ENCODE measurements around the gene PPP2R1A. TPM values are rescaled to one million over a fixed set of nuclear protein-coding genes. Genes with fewer than 3 reads are reported as not detected.

The PPP2R1A gene
- total and polyA plus RNA-seq, 2 of the 13 experiments (the other 11 are each of a cell fraction or from before 2014, with no cell fraction given) = 86.7 to 130 TPM

DNA sequence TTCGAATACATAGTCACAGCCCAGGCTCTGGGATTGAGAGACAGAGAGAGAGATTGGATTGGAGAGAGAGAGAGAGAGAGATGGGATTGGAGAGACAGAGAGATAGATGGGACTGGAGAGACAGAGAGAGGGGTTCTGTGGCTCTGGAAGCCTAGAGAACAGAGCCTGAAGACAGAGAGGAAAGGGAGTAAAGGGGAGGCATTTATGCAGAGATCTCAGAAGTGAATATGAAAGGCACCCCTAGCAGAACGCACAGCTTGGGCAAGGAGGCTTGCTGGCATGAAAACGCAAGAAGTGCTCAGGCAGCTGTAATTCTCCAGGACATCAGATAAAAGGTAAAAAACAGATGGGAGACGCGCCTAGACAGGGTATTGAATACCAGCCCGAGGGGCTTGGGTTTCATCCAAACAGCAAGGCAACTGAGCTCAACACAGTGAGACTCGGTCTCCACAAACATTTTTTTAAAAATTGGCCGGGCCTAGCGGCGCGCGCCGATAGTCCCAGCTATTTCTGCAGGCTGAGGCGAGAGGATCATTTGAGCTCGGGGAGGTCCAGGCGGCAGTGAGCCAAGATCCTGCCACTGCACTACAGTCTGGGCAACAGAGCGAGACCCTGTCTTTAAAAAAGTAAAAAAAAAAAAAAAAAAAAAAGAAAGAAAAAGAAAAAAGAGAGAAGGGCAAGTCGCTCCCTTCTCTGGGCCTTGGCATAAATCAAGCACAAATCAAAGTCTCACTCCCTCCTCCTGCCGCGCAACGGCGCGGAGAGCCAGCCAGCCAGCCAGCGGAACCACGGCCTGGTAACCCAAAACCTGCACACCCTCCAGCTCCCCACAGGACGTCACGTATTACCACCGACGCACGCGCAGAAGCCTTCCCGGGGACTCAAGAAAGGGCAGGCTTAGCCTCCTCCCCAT lies 774 bp upstream of the PPP2R1A start:
- H4K20me1 ChIP-seq (ENCODE audit: insufficient read depth, low read length) = 0 out of 2 replicates have a peak, but pooled peaks cover 3% of the 10 kb centered on the region
- peaks cover 0 to 10% of the 10 kb centered on the region in 2 experiments; a peak in 3 of 5 replicates for H3K36me3 ChIP-seq (replicated peaks in 1 of 2; ENCODE audit: control insufficient read depth in 1 of 2, insufficient read depth in 2 of 2, low read length in 2 of 2)
- ChIA-PET POLR2A (interaction anchor here (0.7 to 1.9 kb wide), 21 partner anchors 8 to 338 kb away, joined by 3 to 26 read pairs (median 4); partner anchors contain the start of genes ZNF432, ZNF614, ZNF616 and ZNF766), CTCF (ENCODE audit: low intra/inter-chr PET ratio, low total read pairs) (no interaction called here)
- in situ Hi-C loops (cut with HindIII; ENCODE audit: extremely low pct_ligation_motif_present, low pct_unique_long_range_greater_than_20kb) = no loop called here
- DNase-seq (ENCODE audit: low spot score) (no peak), FAIRE-seq (no peak), ATAC-seq (peak; percentile 9)
- peaks cover 32% of the 10 kb centered on the region for H3K4me1 ChIP-seq (ENCODE audit: insufficient read depth, low read length)
- H3K9ac ChIP-seq (ENCODE audit: insufficient read depth, low read depth, low read length) = peak overlapping the region; percentile 79
- peak overlapping the region; percentile 61 to 76 (median 62) for H3K4me3 ChIP-seq (replicated peaks in 1 of 3; ENCODE audit: insufficient read depth in 1 of 3, low read depth in 2 of 3, low read length in 3 of 3)
- intact Hi-C loops (cut with micrococcal nuclease; ENCODE audit: unreplicated experiment) = loop anchor here (1.0 to 2.0 kb wide), 2 partner anchors 18 to 50 kb away; partner anchors contain the start of genes ZNF616 and ZNF836
- no peaks in the 10 kb centered on the region; a peak in 1 of 5 replicates for H3K27me3 ChIP-seq (ENCODE audit: control insufficient read depth in 1 of 2, insufficient read depth in 2 of 2, low read length in 2 of 2)
- TSS peak; percentile 93 for BruUV-seq (replicated peaks)
- H2AFZ ChIP-seq (ENCODE audit: low read length) = no peak overlapping the region
- H3K4me2 ChIP-seq (ENCODE audit: low read depth, low read length) = peak overlapping the region; percentile 96
- WGBS (ENCODE audit: low lambda C conversion rate) = 3% methylated on average over 23 of the region's 32 CpGs
- no peaks in the 10 kb centered on the region for H3K9me3 ChIP-seq (ENCODE audit: low read length)
- peak overlapping the region; percentile 55 for H3K27ac ChIP-seq (ENCODE audit: extremely low read length, insufficient read depth, low read length)
- H3K79me2 ChIP-seq (ENCODE audit: insufficient read depth, low read length) = peaks cover 40% of the 10 kb centered on the region
- TF ChIP-seq, protein P1, sequence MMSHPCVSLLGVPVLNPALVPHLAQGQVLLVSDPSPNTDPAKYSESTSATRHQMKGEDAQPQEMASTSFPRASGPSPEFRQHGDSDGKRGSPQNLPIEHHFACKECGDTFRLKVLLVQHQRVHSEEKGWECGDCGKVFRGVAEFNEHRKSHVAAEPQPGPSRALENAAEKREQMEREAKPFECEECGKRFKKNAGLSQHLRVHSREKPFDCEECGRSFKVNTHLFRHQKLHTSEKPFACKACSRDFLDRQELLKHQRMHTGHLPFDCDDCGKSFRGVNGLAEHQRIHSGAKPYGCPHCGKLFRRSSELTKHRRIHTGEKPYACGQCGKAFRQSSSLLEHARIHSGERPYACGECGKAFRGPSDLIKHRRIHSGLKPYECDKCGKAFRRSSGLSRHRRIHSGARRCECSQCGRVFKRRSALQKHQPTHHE (CRISPR knock-in tag; IDR thresholded peaks at IDR 0.05; ENCODE audit: borderline replicate concordance) = no peak
- no peak for TF ChIP-seq ZNF652 (CRISPR knock-in tag; IDR thresholded peaks at IDR 0.05; ENCODE audit: borderline replicate concordance, low read depth)
- no peak for TF ChIP-seq SP4 (CRISPR knock-in tag; IDR thresholded peaks at IDR 0.05)
- TF ChIP-seq, protein P2, sequence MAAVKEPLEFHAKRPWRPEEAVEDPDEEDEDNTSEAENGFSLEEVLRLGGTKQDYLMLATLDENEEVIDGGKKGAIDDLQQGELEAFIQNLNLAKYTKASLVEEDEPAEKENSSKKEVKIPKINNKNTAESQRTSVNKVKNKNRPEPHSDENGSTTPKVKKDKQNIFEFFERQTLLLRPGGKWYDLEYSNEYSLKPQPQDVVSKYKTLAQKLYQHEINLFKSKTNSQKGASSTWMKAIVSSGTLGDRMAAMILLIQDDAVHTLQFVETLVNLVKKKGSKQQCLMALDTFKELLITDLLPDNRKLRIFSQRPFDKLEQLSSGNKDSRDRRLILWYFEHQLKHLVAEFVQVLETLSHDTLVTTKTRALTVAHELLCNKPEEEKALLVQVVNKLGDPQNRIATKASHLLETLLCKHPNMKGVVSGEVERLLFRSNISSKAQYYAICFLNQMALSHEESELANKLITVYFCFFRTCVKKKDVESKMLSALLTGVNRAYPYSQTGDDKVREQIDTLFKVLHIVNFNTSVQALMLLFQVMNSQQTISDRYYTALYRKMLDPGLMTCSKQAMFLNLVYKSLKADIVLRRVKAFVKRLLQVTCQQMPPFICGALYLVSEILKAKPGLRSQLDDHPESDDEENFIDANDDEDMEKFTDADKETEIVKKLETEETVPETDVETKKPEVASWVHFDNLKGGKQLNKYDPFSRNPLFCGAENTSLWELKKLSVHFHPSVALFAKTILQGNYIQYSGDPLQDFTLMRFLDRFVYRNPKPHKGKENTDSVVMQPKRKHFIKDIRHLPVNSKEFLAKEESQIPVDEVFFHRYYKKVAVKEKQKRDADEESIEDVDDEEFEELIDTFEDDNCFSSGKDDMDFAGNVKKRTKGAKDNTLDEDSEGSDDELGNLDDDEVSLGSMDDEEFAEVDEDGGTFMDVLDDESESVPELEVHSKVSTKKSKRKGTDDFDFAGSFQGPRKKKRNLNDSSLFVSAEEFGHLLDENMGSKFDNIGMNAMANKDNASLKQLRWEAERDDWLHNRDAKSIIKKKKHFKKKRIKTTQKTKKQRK (IDR thresholded peaks at IDR 0.05; ENCODE audit: low read length) = no peak
- 0 out of 2 replicates have a peak, but pooled peaks have one; percentile 23 for TF ChIP-seq NRL (CRISPR knock-in tag; IDR thresholded peaks at IDR 0.05; ENCODE audit: borderline replicate concordance)
- no peak for TF ChIP-seq ZNF775 (CRISPR knock-in tag; IDR thresholded peaks at IDR 0.05; ENCODE audit: borderline replicate concordance)
- TF ChIP-seq MEIS2 (CRISPR knock-in tag; IDR thresholded peaks at IDR 0.05) = no peak
- no peak for TF ChIP-seq ZNF17 (CRISPR knock-in tag; IDR thresholded peaks at IDR 0.05)
- TF ChIP-seq ZNF850 (CRISPR knock-in tag; conservative IDR thresholded peaks at IDR 0.05) = no peak
- no peak for TF ChIP-seq MTA3 (CRISPR knock-in tag; IDR thresholded peaks at IDR 0.05)
- no peak for TF ChIP-seq ZNF879 (CRISPR knock-in tag; IDR thresholded peaks at IDR 0.05)
- no peak for TF ChIP-seq KLF6 (CRISPR knock-in tag; IDR thresholded peaks at IDR 0.05)
- no peak for TF ChIP-seq ZNF451 (CRISPR knock-in tag; IDR thresholded peaks at IDR 0.05)
- no peak for TF ChIP-seq ZNF326 (CRISPR knock-in tag; IDR thresholded peaks at IDR 0.05; ENCODE audit: borderline replicate concordance)
- no peak for TF ChIP-seq ZNF256 (CRISPR knock-in tag; conservative IDR thresholded peaks at IDR 0.05)
- TF ChIP-seq, protein P3, sequence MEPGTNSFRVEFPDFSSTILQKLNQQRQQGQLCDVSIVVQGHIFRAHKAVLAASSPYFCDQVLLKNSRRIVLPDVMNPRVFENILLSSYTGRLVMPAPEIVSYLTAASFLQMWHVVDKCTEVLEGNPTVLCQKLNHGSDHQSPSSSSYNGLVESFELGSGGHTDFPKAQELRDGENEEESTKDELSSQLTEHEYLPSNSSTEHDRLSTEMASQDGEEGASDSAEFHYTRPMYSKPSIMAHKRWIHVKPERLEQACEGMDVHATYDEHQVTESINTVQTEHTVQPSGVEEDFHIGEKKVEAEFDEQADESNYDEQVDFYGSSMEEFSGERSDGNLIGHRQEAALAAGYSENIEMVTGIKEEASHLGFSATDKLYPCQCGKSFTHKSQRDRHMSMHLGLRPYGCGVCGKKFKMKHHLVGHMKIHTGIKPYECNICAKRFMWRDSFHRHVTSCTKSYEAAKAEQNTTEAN (CRISPR knock-in tag; conservative IDR thresholded peaks at IDR 0.05) = no peak
- TF ChIP-seq ZNF746 (CRISPR knock-in tag; IDR thresholded peaks at IDR 0.05) = no peak
- 0 out of 2 replicates have a peak, but pooled peaks have one; percentile 15 for TF ChIP-seq ZNF292 (CRISPR knock-in tag; IDR thresholded peaks at IDR 0.05; ENCODE audit: borderline replicate concordance, low read depth)

Data from HepG2 (cell line).